H1 (cell line): Measurements from ENCODE around the gene USP49. TPM values are rescaled to one million over a fixed set of nuclear protein-coding genes. Genes with fewer than 3 reads are reported as not detected.

Experiments
- CTCF ChIA-PET: fragments of 300-600 bp; sonication (Branson Sonifier 250); formaldehyde crosslinking; loops from one replicate; lab custom pipeline; 2021; ENCODE audit not compliant: partially characterized antibody; lab: Charles Lee
- POLR2A ChIA-PET: fragments of 300-600 bp; sonication (Branson Sonifier 250); formaldehyde crosslinking; loops from one replicate; lab custom pipeline; 2021; ENCODE audit warnings: inconsistent platforms; ENCODE audit not compliant: partially characterized antibody; lab: Charles Lee
- DNase-seq, 2 experiments: peaks; one replicate each; pipeline versions ENCODE4 v3.0.0 to v3.0.0-alpha.2; 2010 to 2022; ENCODE audit warnings: low spot score in 2 of 2, low read depth in 1 of 2, mixed read lengths in 1 of 2
- FAIRE-seq: peaks from 2 replicates; lab custom pipeline; 2011; peaks lifted over from hg19 to GRCh38; lab: Jason Lieb, UNC
- H2AFZ ChIP-seq: 2 replicates; pipeline ENCODE4 v1.8.1; 2012; ENCODE audit warnings: low read length, inconsistent platforms
- H2AK5ac ChIP-seq: 2 replicates; pipeline ENCODE4 v1.6.1; 2013; ENCODE audit warnings: low read depth, low read length
- H2BK120ac ChIP-seq: replicated peaks from 2 replicates; pipeline ENCODE3; 2013; ENCODE audit warnings: low read depth, low read length, inconsistent platforms
- H2BK12ac ChIP-seq: 2 replicates; pipeline ENCODE4 v1.6.1; 2013; ENCODE audit warnings: low read depth, low read length
- H2BK15ac ChIP-seq: 2 replicates; pipeline ENCODE4 v1.6.1; 2013; ENCODE audit warnings: low read length
- H2BK20ac ChIP-seq: 2 replicates; pipeline ENCODE4 v1.6.1; 2013; ENCODE audit warnings: low read length
- H2BK5ac ChIP-seq: 2 replicates; pipeline ENCODE4 v1.6.1; 2013; ENCODE audit warnings: low read depth, low read length
- H3K14ac ChIP-seq: 2 replicates; pipeline ENCODE4 v1.6.1; 2013; ENCODE audit warnings: inconsistent platforms; ENCODE audit not compliant: insufficient read length
- H3K18ac ChIP-seq: 2 replicates; pipeline ENCODE4 v1.6.1; 2013; ENCODE audit warnings: low read length; ENCODE audit errors: extremely low read depth
- H3K23ac ChIP-seq: 2 replicates; pipeline ENCODE4 v1.6.1; 2013; ENCODE audit warnings: inconsistent platforms; ENCODE audit not compliant: insufficient read length
- H3K23me2 ChIP-seq: 2 replicates; pipeline ENCODE4 v1.6.1; 2013; ENCODE audit warnings: low read depth, low read length
- H3K27ac ChIP-seq: 2 replicates; pipeline ENCODE4 v1.6.1; 2011; ENCODE audit warnings: low read depth, low read length, inconsistent platforms
- H3K27me3 ChIP-seq, 4 experiments: replicated peaks in 1 of 4; 1 replicate in 1 of 4; 2 replicates in 3 of 4; pipeline versions ENCODE4 v1.6.1 to v1.8.1; 2011 to 2013; ENCODE audit warnings: low read length in 3 of 4, mild to moderate bottlenecking in 3 of 4, inconsistent platforms in 2 of 4, mixed read lengths in 2 of 4, moderate library complexity in 1 of 4; ENCODE audit not compliant: control insufficient read depth in 3 of 4, insufficient read depth in 3 of 4; ENCODE audit errors: extremely low read depth in 1 of 4
- H3K36me3 ChIP-seq, 4 experiments: 2 replicates each; pipeline versions ENCODE4 v1.6.1 to v1.8.1; 2011 to 2013; ENCODE audit warnings: mild to moderate bottlenecking in 4 of 4, low read length in 3 of 4, moderate library complexity in 2 of 4, control low read depth in 1 of 4, inconsistent platforms in 1 of 4; ENCODE audit not compliant: insufficient read depth in 4 of 4, control insufficient read depth in 2 of 4
- H3K4ac ChIP-seq: replicated peaks from 2 replicates; pipeline ENCODE3; 2013; ENCODE audit warnings: low read length, low read depth, mixed read lengths, inconsistent platforms; ENCODE audit not compliant: insufficient read length
- H3K4me1 ChIP-seq, 4 experiments: replicated peaks in 1 of 4; 1 replicate in 1 of 4; 2 replicates in 3 of 4; pipeline versions ENCODE4 v1.6.1 to v1.8.1; 2011 to 2013; ENCODE audit warnings: low read length in 3 of 4, inconsistent platforms in 2 of 4, mixed read lengths in 1 of 4; ENCODE audit not compliant: insufficient read depth in 4 of 4, control insufficient read depth in 3 of 4
- H3K4me2 ChIP-seq, 2 experiments: 2 replicates each; pipeline versions ENCODE4 v1.6.1 to v1.8.1; 2011 to 2013; ENCODE audit warnings: low read depth in 2 of 2, low read length in 2 of 2, control low read depth in 1 of 2, inconsistent platforms in 1 of 2, mild to moderate bottlenecking in 1 of 2; ENCODE audit not compliant: insufficient read depth in 1 of 2
- H3K4me3 ChIP-seq, 4 experiments: fragments of 200-600, 300-600 bp in 1 of 4; sonication (generic), shearing (Covaris generic), sonication (Bioruptor Twin) in 1 of 4; 2 replicates each; pipeline versions ENCODE4 v1.5.1 to v1.8.1; 2011 to 2016; ENCODE audit warnings: low read length in 4 of 4, low read depth in 3 of 4, control low read depth in 2 of 4, inconsistent platforms in 2 of 4, mild to moderate bottlenecking in 2 of 4, mixed read lengths in 1 of 4, moderate library complexity in 1 of 4; ENCODE audit not compliant: insufficient read depth in 2 of 4; ENCODE audit errors: extremely low read depth in 1 of 4
- H3K56ac ChIP-seq: replicated peaks from 2 replicates; pipeline ENCODE3; 2013; ENCODE audit warnings: low read depth, mild to moderate bottlenecking, mixed read lengths, low read length, inconsistent platforms; ENCODE audit not compliant: insufficient read length
- H3K79me1 ChIP-seq: 2 replicates; pipeline ENCODE4 v1.6.1; 2013; ENCODE audit warnings: low read depth, low read length, control low read depth
- H3K79me2 ChIP-seq, 2 experiments: 2 replicates each; pipeline versions ENCODE4 v1.6.1 to v1.8.1; 2012 to 2013; ENCODE audit warnings: low read length in 2 of 2, mild to moderate bottlenecking in 2 of 2, inconsistent platforms in 1 of 2; ENCODE audit not compliant: insufficient read depth in 2 of 2, control insufficient read depth in 1 of 2
- H3K9ac ChIP-seq, 4 experiments: replicated peaks in 1 of 4; 1 replicate in 1 of 4; 2 replicates in 3 of 4; pipeline versions ENCODE4 v1.6.1 to v1.8.1; 2011 to 2013; ENCODE audit warnings: low read depth in 3 of 4, low read length in 3 of 4, control low read depth in 2 of 4, mild to moderate bottlenecking in 2 of 4, moderate library complexity in 2 of 4, inconsistent platforms in 1 of 4; ENCODE audit errors: extremely low read depth in 1 of 4
- H3K9me3 ChIP-seq, 2 experiments: 2 replicates each; pipeline versions ENCODE4 v1.6.1 to v1.8.1; 2012 to 2013; ENCODE audit warnings: mild to moderate bottlenecking in 2 of 2, moderate library complexity in 2 of 2, control low read depth in 1 of 2, inconsistent platforms in 1 of 2, low read depth in 1 of 2, low read length in 1 of 2, mixed read lengths in 1 of 2; ENCODE audit not compliant: insufficient read depth in 2 of 2
- H4K20me1 ChIP-seq, 2 experiments: replicated peaks in 1 of 2; 2 replicates each; pipeline versions ENCODE3 to v1.8.1; 2011 to 2013; ENCODE audit warnings: inconsistent platforms in 2 of 2, low read length in 2 of 2, mild to moderate bottlenecking in 1 of 2; ENCODE audit not compliant: insufficient read depth in 2 of 2, control insufficient read depth in 1 of 2
- H4K5ac ChIP-seq: 2 replicates; pipeline ENCODE4 v1.6.1; 2013; ENCODE audit warnings: low read length, low read depth, mixed read lengths, inconsistent platforms; ENCODE audit not compliant: insufficient read length
- H4K8ac ChIP-seq: 2 replicates; pipeline ENCODE4 v1.8.0; 2013; ENCODE audit warnings: mild to moderate bottlenecking, moderate library complexity, low read length, inconsistent platforms; ENCODE audit not compliant: insufficient read depth; ENCODE audit errors: extremely low read depth
- H4K91ac ChIP-seq: replicated peaks from 2 replicates; pipeline ENCODE3; 2013; ENCODE audit warnings: low read length, mixed read lengths, inconsistent platforms; ENCODE audit not compliant: insufficient read length
- BCL11A ChIP-seq, 2 experiments: IDR thresholded peaks; one replicate each; pipeline ENCODE4 v1.6.1; 2011; ENCODE audit warnings: low read depth in 2 of 2, low read length in 2 of 2, mild to moderate bottlenecking in 2 of 2
- CBX5 ChIP-seq: fragments of 300-800, 300-1000 bp; sonication (generic); IDR thresholded peaks from 2 replicates; pipeline ENCODE4 v1.7.1; 2016; ENCODE audit warnings: antibody characterized with exemption, low read length, low read depth
- CEBPB ChIP-seq: IDR thresholded peaks from 2 replicates; pipeline ENCODE4 v1.6.1; 2012; ENCODE audit warnings: low read depth, low read length
- E2F6 ChIP-seq: IDR thresholded peaks from 2 replicates; pipeline ENCODE4 v1.6.1; 2012; ENCODE audit warnings: inconsistent platforms
- EP300 ChIP-seq, 2 experiments: IDR thresholded peaks; 1 replicate in 1 of 2; 2 replicates in 1 of 2; pipeline ENCODE4 v1.6.1; 2011 to 2012; ENCODE audit warnings: low read depth in 2 of 2, low read length in 2 of 2, mild to moderate bottlenecking in 2 of 2, borderline replicate concordance in 1 of 2, inconsistent platforms in 1 of 2, moderate library complexity in 1 of 2
- GABPA ChIP-seq: IDR thresholded peaks from 2 replicates; pipeline ENCODE4 v1.6.1; 2011; ENCODE audit warnings: mild to moderate bottlenecking, low read length, moderate library complexity, borderline replicate concordance; ENCODE audit not compliant: insufficient read depth
- MAX ChIP-seq: IDR thresholded peaks from 2 replicates; pipeline ENCODE4 v1.6.1; 2012; ENCODE audit warnings: inconsistent platforms
- RBBP5 ChIP-seq: IDR thresholded peaks from 2 replicates; pipeline ENCODE4 v1.7.1; 2012; ENCODE audit warnings: low read depth, mild to moderate bottlenecking, inconsistent platforms, low read length, moderate library complexity, borderline replicate concordance
- SIN3A ChIP-seq, 2 experiments: IDR thresholded peaks in 1 of 2; conservative IDR thresholded peaks in 1 of 2; 2 replicates each; pipeline ENCODE4 v1.6.1; 2011 to 2012; ENCODE audit warnings: low read length in 2 of 2, improper control_type of control experiment in 1 of 2, low read depth in 1 of 2, mild to moderate bottlenecking in 1 of 2
- TEAD4 ChIP-seq: IDR thresholded peaks from 2 replicates; pipeline ENCODE4 v1.6.1; 2012; ENCODE audit warnings: low read depth, low read length, inconsistent platforms, mixed read lengths
- WGBS, 2 experiments: shearing (Covaris generic) in 1 of 2; methylation state at CpG; one replicate each; pipeline versions ENCODE4 v1.1.6 to v1.1.7; 2013 to 2015; ENCODE audit warnings: low lambda C conversion rate in 2 of 2, mixed read lengths in 2 of 2, inconsistent platforms in 1 of 2, low coverage in 1 of 2, missing lambda C conversion rate in 1 of 2; ENCODE audit not compliant: insufficient replicate concordance in 2 of 2, insufficient coverage in 1 of 2, insufficient read length in 1 of 2; ENCODE audit errors: extremely low coverage in 1 of 2, missing lambda C conversion rate in 1 of 2; 5-methylcytosine and 5-hydroxymethylcytosine counted together
- polyA plus RNA-seq, 7 experiments: library from polyadenylated mRNA; depleted of rRNA in 3 of 7; stranded (reverse) in 5 of 7; unstranded in 2 of 7; fragments of >200 nt in 5 of 7; fragments of 200-250 nt in 2 of 7; gene quantifications; 1 replicate in 5 of 7; 2 replicates in 1 of 7; 4 replicates in 1 of 7; pipeline versions ENCODE4 v1.2.1 to v1.2.3, GENCODE V29; 2011 to 2013; ENCODE audit warnings: missing spikeins in 2 of 7, mixed read lengths in 2 of 7
- total RNA-seq: library from RNA; stranded (reverse); fragmentation: NEBNext Ultra II Directional; extraction: Animal tissue kit (Norgen Biotek cat#: 25700); gene quantifications from 2 replicates; pipeline ENCODE4 v1.2.1, GENCODE V29; 2021

The USP49 gene
- total and polyA plus RNA-seq, 2 of the 8 experiments (the other 6 are each of a cell fraction or from before 2014, with no cell fraction given) = 6.9 to 24.4 TPM

GRCh38 chr6:41878961-41879405 lies 16.2 kb downstream of the USP49 start:
- no peaks in the 10 kb centered on the region for H3K9me3 ChIP-seq
- H2BK20ac ChIP-seq = no peak overlapping the region
- H3K23ac ChIP-seq = no peak overlapping the region
- H2BK120ac ChIP-seq = no peak overlapping the region
- no peak overlapping the region for H3K18ac ChIP-seq
- no peak overlapping the region for H3K4me2 ChIP-seq
- H2BK15ac ChIP-seq = no peak overlapping the region
- H2AK5ac ChIP-seq = no peak overlapping the region; the same call in none of the 2 replicates
- H2BK5ac ChIP-seq = no peak overlapping the region
- no peak overlapping the region for H4K91ac ChIP-seq
- no peaks in the 10 kb centered on the region for H3K27me3 ChIP-seq
- no peak overlapping the region for H4K5ac ChIP-seq
- peaks cover 0 to 10% of the 10 kb centered on the region in 2 experiments; a peak in 1 of 4 replicates for H3K79me2 ChIP-seq
- ChIA-PET POLR2A (interaction anchor here (1.2 to 1.6 kb wide), 3 partner anchors 42 to 87 kb away, joined by 3 to 5 read pairs (median 4); partner anchors contain the start of genes BYSL and MED20), CTCF (no interaction called here)
- FAIRE-seq (no peak), DNase-seq (no peak)
- 93% methylated on average over 5 of the region's 5 CpGs; no CpG with 5 or more reads in 1 of the 2 experiments for WGBS, 2 experiments
- H4K8ac ChIP-seq = no peak overlapping the region
- H3K79me1 ChIP-seq = no peaks in the 10 kb centered on the region; the same call in 1 of the 2 replicates
- H3K4me1 ChIP-seq = no peaks in the 10 kb centered on the region
- H3K9ac ChIP-seq = no peak overlapping the region
- H2AFZ ChIP-seq = no peak overlapping the region
- H2BK12ac ChIP-seq = no peak overlapping the region
- no peak overlapping the region for H3K4me3 ChIP-seq
- H3K27ac ChIP-seq = no peak overlapping the region
- H3K23me2 ChIP-seq = no peaks in the 10 kb centered on the region
- no peak overlapping the region for H3K56ac ChIP-seq
- H3K36me3 ChIP-seq = no peaks in the 10 kb centered on the region
- H4K20me1 ChIP-seq = peaks cover 0 to under 1% of the 10 kb centered on the region in 2 experiments
- no peak overlapping the region for H3K14ac ChIP-seq
- no peak overlapping the region for H3K4ac ChIP-seq
- TF ChIP-seq MAX = no peak
- TF ChIP-seq TEAD4 = no peak
- TF ChIP-seq CBX5 = no peak
- no peak for TF ChIP-seq RBBP5
- TF ChIP-seq EP300 (IDR thresholded peaks at IDR 0.05; ENCODE audit: borderline replicate concordance in 1 of 2, low read depth in 2 of 2, low read length in 2 of 2) = no peak
- TF ChIP-seq GABPA = no peak
- no peak for TF ChIP-seq CEBPB
- no peak for TF ChIP-seq E2F6
- TF ChIP-seq BCL11A (IDR thresholded peaks at IDR 0.05; ENCODE audit: low read depth in 2 of 2, low read length in 2 of 2) = no peak
- TF ChIP-seq SIN3A (conservative IDR thresholded peaks at IDR 0.05 in 1 of 2, IDR thresholded peaks at IDR 0.05 in 1 of 2; ENCODE audit: low read depth in 1 of 2, low read length in 2 of 2) = no peak
